GM12872 (cell line): Measurements from ENCODE around the gene TUBA8.

Source experiments
- CTCF ChIP-seq: IDR thresholded peaks from 3 replicates; pipeline ENCODE4 v1.5.1; 2011; ENCODE audit warnings: low read depth, mild to moderate bottlenecking, low read length, moderate library complexity; ENCODE audit not compliant: insufficient read depth

The TUBA8 gene

GRCh38 chr22:18091916-18092526 is 18.6 kb upstream of the TUBA8 start:
- no peak for TF ChIP-seq CTCF

- no peak for TF ChIP-seq CTCF
These were observed 16.9 kb upstream of the TUBA8 start for GRCh38 chr22:18093661-18094060.

GRCh38 chr22:18095101-18095805 is 15.4 kb upstream of the TUBA8 start:
- no peak for TF ChIP-seq CTCF

- no peak for TF ChIP-seq CTCF
These were observed 13.8 kb upstream of the TUBA8 start for GRCh38 chr22:18096823-18097222.

- TF ChIP-seq CTCF, result no peak
These were observed 9.8 kb upstream of the TUBA8 start for GRCh38 chr22:18100781-18101180.

GRCh38 chr22:18101536-18101935 is 9.1 kb upstream of the TUBA8 start:
- no peak for TF ChIP-seq CTCF

- TF ChIP-seq CTCF, result no peak
These were observed 6.9 kb upstream of the TUBA8 start for GRCh38 chr22:18103527-18104269.
